Posterior cingulate gyrus (tissue), 11 donors: Measurements from ENCODE around the gene ATP2B2.
A peak's percentile ranks its signal among the peaks of the same experiment; 100 is the strongest.

Experiments used
- DNase-seq, 10 donors: peaks; one replicate each; pipeline versions ENCODE4 v3.0.0 to v3.0.0-alpha.2; 2020 to 2021; ENCODE audit warnings: mixed read lengths in 3 of 10
- intact Hi-C: fragments of 100-400 bp; cut with DNase I; formaldehyde crosslinking; loops from one replicate; pipeline ENCODE4 v1.15.1; 2023

ATP2B2 gene

DNA sequence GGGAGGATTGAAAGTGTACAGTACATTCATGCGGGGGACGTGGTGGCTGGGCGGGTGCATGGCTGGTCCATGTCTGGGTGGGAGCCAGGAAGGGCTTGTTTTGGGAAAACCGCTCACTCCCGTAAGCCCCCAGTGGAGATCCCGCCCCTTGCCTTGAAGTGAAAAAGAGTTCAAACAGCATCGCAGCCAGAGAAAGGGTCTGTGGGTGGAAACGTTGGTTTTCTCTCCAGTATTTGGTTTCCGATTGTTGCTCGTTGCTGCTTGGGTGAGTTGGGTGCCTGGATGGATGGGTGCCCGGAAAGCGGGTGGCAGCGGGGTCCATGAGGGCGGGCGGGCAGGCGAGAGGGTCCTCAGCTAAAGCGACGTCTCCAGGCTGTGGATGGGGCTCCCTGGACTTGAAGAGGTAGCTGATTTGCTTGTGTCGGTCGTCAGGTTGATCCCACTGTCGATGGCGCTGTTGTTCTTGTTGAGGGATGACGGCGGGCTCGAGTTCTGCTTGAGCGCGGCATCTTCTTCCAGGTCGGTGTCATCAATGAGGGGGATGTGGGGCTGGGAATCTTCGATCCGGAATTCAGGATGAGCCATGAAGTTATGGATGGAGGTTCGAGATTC lies 176.8 kb downstream of the ATP2B2 start:
- intact Hi-C loops = no loop called here
- peak in 2 of 10 donors; percentile 82 to 85 for DNase-seq

DNA sequence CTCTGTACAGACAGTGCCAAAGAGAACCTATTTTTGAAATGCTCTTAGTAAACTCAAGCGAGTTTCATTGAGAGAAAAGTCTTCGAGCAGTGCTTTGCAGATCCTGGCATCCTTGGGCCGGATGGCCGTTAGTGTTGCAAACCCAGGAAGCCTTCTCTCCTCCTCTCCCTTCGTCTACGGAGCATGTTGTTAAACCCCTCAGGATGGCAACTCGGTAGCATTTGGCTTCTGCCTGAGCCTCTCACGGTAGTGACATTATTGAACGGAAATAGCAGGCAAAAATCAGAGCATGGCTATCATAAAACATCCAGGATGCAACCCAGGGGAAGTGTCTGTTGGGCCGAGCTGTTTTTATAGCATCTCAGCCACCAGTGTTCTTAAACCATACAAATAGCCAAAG lies 177.8 kb downstream of the ATP2B2 start:
- intact Hi-C loops = no loop called here

DNA sequence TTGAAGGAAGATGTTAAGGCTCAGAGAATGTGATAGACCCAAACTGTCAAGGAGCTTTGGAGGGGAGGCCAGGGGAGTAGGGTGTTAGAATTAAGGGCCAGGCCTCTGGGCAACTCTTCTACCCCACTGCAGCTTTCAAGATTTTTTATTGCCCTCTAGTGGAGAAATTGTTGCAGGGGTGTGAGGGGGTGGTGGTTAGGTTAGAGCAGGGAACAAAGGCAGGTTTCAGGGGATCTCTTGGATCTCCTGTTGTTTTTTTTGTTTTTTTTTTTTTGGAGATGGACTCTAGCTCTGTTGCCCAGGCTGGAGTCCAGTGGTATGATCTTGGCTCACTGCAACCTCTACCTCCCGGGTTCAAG lies 183.1 kb downstream of the ATP2B2 start:
- intact Hi-C loops = no loop called here
- DNase-seq = no peak

More for the DNA sequence above, 177.8 kb downstream of the ATP2B2 start:
- peak in 1 of 10 donors; percentile 29 for DNase-seq

DNA sequence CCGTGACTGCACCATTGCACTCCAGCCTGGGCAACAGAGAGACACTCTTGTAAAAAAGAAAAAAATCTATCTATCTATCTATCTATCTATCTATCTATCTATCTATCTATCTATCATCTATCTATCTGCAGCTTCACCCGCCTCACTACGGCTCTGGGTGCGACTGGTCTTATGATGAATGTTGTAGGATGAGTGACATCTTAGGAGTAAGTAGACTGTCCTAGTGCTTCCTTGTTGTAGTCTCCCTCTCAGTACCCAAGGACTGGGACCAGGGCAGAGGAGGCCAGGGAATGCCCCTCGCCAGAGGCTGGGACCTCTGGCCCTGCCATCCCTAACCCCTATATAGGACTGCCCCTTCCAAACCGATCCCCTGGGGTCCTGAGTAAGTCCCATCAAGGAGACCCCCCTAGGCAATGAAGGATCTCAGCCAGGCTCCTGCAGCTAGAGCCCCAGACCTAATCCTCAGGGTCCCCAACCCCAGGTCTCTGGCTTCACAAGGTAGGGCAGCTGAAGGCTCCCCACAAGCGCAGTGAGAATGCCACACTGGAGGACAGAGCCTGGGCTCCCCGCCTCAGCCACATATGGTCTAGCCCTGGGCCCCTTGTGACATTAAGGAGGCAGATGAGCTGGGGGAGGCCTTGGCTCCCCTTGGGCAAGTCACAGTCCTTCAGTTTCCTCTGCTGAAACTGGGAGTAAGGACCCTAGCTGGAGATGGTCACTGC lies 183.6 kb downstream of the ATP2B2 start:
- intact Hi-C loops = no loop called here
- DNase-seq = peak in 1 of 10 donors; percentile 51

DNA sequence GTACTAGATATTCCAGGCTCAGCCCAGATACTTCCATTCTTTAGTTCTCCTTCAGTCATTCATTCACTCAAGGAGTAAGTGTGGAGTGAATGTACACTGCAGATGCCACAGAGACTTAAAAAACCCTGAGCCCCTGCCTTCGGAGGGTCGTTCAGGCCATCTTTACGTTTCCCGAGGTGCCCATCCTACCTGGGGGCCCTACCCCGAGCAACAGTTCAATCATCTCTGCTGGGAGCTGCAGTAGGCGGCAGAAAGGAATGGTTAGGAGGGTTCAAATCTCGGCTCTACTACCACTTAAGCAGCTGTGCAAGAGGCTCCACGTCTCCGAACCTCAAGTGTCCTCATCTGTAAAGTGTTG lies 185.1 kb downstream of the ATP2B2 start:
- intact Hi-C loops = no loop called here
- DNase-seq = peak in 1 of 10 donors; percentile 24

DNA sequence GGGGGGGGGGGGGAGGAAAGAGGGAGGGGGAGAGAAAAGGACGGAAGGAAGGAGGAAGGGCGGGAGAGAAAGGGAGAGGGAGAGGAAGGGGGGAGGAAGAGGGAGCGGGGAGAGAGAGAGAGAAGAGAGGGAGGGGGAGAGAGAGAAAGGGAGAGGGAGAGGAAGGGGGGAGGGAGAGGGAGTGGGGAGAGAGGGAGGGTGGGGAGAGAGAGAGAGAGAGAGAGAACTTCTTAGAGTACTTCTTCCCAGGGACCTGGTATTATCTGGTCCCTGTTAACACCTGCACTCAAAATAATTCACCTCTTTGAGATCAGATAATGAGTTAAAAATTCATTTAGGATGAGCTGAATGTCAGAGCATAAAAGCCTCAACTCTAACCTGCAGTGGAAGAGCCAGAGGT lies 185.6 kb downstream of the ATP2B2 start:
- intact Hi-C loops = no loop called here

DNA sequence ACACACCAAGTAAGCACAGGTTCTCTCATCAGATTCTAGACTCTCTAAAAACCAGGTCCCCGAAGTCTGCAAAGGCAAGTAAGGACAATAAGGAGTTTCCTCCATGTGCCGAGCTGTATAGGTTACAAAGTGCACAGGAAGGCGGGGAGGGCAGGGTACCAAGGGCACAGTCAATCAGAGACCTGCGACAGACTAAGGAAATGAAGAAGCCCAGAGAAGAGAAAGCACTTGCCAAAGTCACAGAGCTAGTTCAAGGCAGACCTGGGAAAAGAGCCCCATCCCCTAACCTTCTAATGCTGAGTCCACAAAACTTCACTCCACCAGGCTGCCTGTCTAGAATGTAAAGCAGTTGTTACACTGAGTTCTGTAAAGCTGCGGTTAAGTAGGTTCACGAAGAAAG lies 186.1 kb downstream of the ATP2B2 start:
- intact Hi-C loops = no loop called here

More for the DNA sequence above, 185.6 kb downstream of the ATP2B2 start:
- DNase-seq = no peak

DNA sequence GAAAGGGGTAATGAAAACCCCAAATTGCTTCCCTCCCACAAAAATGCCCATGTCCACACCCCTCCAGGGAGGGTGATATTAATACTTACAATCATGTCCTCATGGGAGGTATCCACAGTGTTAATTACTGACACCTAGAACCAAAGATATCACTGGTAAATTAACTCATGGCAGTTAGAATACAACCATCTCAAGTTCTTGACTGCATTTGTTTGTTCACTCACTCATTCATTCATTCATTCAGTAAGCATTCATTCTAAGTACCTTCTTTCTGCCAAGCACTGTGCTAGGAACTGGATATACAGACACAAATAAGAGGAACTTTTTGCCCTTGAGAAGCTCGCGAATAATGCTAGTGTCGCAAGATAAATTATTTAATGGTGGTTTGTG lies 187.4 kb downstream of the ATP2B2 start:
- intact Hi-C loops = no loop called here
- no peak for DNase-seq

More for the DNA sequence above, 186.1 kb downstream of the ATP2B2 start:
- no peak for DNase-seq

DNA sequence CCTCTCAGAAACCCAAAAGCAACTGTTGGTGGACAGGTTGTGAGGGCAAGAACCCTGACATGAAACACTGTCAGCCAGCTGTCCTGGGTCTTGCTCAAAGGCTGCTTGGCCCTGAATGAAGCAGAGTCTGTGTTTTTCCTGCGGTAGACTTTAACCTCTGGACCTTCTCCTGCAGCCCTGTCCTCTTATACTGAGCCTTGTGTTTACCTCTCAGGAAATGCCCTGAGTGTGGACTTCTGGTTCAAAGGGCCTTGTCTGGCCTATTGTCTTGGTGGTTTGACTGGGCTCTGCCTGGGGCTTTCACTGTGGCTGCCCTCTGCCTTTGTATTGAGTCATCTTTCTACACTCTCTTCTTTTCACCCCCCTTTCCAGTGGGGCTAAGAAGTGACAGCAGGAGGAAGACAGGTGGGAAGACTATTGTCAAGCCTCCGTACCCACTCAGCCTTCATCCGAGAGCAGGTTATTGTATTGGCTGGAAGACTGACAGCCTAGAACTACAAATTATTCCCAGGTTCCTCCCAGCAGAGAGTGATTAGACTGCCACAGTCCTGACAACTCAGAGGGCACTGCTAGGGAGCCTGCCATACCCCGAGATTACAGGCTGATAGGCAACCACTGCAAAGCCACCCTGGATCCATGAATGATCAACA lies 187.9 kb downstream of the ATP2B2 start:
- intact Hi-C loops = no loop called here
- no peak for DNase-seq

DNA sequence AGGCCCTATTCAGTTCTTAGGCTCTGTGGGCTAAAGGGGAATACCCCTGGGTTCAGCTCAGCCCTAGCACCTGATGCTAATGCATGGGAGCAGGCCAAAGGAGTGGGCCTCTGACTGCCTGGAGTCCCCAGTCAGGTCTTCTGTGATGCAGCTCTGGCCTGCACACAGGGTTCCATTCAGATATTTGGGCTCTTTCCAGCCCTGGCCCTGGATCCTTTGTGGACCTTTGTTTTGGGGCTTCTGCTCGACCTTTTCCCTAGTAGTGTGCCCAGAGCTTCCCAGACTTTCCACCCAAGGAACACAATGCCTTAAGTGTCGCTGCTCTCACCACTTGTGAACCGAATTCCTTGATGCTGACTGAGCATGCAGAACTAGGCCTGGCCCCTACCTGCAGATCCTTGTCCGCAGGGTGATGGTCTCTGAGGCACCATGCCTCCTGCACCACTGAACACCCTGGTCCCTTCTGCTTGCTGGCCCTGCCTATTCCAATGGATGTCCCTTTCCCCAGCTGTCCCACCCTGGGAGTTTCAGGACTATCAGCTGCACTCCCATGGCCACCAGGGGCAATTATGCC lies 189.5 kb downstream of the ATP2B2 start:
- intact Hi-C loops = no loop called here
- DNase-seq = peak in 1 of 10 donors; percentile 79

DNA sequence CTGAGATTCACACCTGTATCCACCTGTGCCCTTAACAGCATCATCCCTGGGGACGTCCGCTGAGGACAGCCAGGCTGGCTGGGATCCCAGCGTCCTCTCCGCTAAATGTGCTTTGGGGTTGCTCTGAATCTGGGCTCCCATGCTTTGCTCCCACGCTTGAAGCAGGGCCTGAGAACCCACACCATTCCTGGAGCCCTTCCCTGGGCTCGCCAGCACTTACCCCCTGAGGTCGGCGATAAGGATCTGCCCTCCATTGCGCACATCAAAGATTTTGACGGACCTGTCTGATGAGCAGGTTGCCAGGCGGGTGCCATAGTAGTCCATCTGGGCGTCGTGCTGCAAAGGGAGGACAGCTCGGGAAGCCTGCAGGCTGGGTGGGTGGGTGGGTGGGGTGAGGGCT lies 190.3 kb downstream of the ATP2B2 start:
- intact Hi-C loops = no loop called here
- peak in 1 of 10 donors; percentile 72 for DNase-seq

DNA sequence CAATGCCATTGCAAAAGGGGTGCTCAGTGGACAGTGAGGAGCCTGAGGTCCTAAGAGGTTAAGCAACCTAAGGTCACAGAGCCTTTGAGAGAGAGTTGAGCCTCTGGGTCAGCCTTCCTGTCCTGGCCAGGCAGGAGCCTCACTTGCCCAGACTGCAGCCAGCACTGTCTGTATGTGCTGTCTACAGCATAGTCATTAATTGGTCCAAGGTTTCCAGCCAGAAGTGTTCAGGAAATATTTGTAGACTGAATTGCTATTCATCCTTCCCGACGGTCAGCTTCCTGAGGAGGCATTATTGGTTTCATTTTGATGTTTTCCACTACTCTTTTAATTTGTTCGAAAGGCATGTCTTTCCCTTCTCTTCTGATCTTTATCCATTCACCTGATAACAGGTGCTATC lies 192.5 kb downstream of the ATP2B2 start:
- intact Hi-C loops = no loop called here
- DNase-seq = peak in 1 of 10 donors; percentile 38

DNA sequence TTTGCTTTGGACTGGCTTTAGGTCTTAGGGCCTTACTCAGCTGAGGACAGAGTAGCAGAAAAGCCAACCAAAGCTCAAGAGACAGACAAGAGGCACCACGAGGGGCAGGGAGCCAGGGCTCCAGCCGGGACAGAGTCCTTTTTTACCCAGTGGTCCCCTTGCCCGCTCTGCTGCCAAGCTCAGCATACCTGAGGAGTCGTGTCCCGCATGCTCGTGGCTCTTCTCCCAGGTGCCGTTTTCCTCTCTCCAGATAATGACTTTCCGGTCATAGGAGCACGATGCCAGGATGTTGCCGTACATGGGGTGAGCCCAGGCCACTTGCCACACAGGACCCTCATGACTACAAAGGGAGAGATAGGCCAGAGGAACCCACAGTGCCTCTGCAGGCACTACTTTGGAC lies 193.0 kb downstream of the ATP2B2 start:
- intact Hi-C loops = no loop called here
- peak in 1 of 10 donors; percentile 58 for DNase-seq

DNA sequence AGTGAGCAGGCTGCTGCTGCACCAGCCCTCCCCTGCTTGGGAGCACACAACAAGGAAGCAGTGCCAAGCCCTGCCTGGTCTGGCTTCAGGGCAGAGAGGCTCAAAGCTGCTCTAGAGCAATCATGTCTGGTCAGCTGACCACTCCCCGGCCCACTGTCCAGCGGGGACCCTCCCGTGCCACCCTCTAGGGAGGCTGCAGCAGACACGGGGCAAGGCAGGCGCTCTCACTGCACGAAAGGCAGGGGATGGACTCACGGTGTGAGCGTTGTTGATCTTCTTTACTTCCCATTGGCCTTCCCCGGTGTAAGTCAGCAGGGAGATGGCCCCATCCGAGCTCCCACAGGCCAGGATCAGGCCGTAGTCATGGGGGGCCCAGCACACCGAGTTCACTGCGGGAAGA lies 193.7 kb downstream of the ATP2B2 start:
- intact Hi-C loops = no loop called here
- peak in 3 of 10 donors; percentile 50 to 81 (median 53) for DNase-seq

DNA sequence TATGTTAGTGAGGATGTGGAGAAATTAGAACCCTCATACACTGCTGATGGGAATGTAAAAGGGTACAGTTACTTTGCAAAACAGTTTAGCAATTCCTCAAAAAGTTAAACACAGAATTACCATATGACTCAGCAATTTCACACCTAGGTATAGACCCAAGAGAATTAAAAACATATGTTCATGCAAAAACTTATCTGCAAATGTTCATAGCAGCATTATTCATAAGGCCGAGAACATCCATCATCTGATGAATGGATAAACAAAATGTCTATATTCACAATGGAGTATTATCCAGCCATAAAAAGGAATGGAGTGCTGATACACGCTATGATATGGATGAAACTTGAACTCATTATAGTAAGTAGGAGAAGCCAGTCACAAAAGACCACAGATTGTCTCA lies 194.8 kb downstream of the ATP2B2 start:
- no peak for DNase-seq
- intact Hi-C loops = no loop called here

DNA sequence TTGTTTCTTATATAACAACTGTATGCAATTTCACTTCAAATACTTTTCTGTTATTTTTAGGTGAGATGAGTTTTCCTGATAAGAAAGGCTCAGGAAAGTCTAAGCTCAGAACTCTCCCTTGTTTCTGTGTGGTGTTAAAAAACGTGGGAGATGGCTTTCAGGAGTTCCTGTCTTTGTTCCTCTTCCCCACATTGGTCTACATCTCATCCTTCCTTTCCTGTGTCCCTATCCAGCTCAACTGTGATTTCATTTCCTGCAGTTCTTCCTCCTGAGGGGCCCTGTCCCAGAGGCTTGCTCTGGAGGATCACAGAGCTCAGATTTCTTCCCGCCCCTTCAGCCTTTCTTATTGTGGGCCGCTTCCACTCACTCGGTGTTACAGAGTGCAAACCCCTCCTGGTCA lies 195.7 kb downstream of the ATP2B2 start:
- DNase-seq = no peak
- intact Hi-C loops = no loop called here

DNA sequence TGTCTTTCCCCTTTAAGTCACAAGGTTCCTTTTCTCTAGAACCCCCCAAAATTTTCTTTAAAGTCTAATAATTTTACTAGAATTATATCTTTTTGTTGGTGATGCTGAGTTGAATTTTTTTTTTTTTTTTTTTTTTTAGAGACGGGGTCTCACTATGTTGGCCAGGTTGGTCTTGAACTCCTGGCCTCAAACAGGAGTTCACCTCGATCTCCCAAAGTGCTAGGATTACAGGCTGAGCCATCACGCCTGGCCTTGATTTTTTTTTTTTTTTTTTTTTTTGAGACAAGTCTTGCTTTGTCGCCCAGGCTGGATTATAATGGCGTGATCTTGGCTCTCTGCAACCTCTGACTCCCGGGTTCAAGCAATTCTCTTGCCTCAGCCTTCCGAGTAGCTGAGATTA lies 196.7 kb downstream of the ATP2B2 start:
- no peak for DNase-seq
- intact Hi-C loops = no loop called here

DNA sequence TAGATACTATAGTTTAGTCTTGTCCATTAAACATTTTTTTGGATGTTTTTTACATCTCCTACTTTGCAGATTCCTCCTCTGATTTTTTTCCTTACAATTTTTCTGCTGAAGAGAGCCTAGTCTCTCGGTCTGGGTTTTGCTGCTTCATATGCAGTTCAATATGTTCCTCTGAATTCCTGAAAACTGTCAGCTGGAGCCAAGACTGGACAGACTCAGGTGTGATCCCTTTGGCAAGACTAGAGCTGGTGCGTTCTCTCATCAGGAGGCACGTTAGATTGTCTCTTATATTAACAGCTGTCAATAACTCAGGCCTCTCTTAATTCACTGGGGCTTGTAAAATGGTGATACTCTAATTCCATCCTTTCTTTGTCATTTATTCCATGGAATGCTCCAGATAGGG lies 199.2 kb downstream of the ATP2B2 start:
- intact Hi-C loops = no loop called here
- DNase-seq = no peak

DNA sequence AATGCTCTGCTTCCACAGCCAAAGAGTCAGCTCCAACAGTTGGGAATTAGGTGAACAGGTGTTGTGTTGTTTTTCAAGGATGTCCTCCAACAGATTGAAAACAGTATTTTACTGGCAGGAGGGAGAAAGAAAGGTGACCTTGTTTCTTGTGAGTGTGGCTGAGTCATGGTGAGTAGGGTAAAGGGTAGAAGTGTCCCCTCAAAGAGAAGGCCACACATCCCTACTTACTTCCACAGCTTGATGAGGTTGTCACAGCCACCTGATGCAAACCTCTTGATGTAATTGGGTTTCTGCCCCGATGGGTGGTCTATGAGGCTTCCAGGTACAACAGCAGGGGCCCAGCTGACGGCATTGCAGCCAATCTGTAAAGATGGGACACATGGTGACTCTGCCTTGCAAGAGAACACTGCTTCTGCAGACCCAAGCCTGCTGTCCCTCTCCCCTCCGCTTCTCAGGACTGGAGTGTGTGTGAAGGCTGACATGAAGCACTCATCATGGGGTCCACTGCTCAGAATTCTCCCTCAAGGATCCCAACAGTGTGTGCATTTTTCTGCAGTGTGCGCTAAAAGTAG lies 200.0 kb downstream of the ATP2B2 start:
- DNase-seq = peak in 1 of 10 donors; percentile 24
- intact Hi-C loops = no loop called here

DNA sequence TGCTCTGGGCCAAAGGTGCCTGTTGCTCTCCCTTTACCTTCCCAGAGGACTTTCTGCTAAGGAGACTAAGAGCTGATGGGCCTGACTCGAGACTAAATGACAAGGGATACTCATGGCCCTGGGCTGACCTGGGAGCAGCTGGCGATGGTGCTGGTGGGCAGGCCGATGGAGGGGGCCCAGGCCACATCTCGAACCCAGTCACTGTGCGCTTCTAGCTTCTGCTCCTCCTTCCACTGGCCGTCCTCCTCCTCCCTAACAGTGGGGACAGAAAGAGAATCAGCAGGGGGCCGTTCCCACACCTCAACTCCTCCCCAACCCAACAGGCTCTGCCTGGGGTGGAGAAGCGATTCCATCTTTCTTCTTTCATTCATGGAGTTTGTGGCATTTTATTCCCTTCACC lies 200.5 kb downstream of the ATP2B2 start:
- peak in 1 of 10 donors; percentile 77 for DNase-seq
- intact Hi-C loops = no loop called here

DNA sequence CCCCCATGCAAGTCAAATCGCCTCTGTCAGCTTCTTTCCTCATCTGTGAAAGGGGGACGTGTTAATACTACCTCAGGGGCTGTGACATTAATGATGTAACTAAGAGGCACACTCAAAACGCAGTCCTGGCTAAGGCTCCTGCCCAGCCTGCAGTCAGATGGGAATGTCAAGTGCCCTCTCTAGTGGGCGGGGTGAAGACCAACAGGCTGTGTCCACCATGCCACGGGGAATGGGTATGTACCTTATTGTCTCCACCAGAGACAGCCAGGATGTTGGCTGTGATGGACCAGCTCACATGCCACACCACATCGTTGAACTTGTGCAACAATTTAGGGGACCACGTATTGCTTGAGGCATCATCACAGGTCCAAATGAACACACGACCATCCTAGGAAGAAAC lies 201.6 kb downstream of the ATP2B2 start:
- peak in 1 of 10 donors; percentile 43 for DNase-seq
- intact Hi-C loops = no loop called here
